Immature natural killer cell (primary cell): ENCODE data around the gene CH25H. TPM values are rescaled to one million over a fixed set of nuclear protein-coding genes. Genes with fewer than 3 reads are reported as not detected.
"Not testable (repeated sequence)": the region's sequence is repeated elsewhere in the genome, so short reads cannot be mapped to it uniquely, and the experiment has no call there.

Experiments
- DNase-seq, 3 donors: peaks; one replicate each; pipeline ENCODE4 v3.0.0; 2022; ENCODE audit warnings: mixed read lengths in 1 of 3
- H3K27ac Mint-ChIP-seq, 6 donors: one replicate each; pipeline ENCODE4 v1.8.0; 2020; ENCODE audit warnings: mixed read lengths in 6 of 6, mild to moderate bottlenecking in 5 of 6, inconsistent platforms in 4 of 6, moderate library complexity in 3 of 6
- H3K27me3 Mint-ChIP-seq, 3 donors: one replicate each; pipeline ENCODE4 v1.8.0; 2020 to 2021; ENCODE audit warnings: low read depth in 3 of 3, mild to moderate bottlenecking in 3 of 3, mixed read lengths in 3 of 3, moderate library complexity in 3 of 3, inconsistent platforms in 1 of 3
- H3K36me3 Mint-ChIP-seq, 3 donors: one replicate each; pipeline ENCODE4 v1.8.0; 2020; ENCODE audit warnings: mixed read lengths in 3 of 3, inconsistent platforms in 2 of 3, mild to moderate bottlenecking in 2 of 3
- H3K4me1 Mint-ChIP-seq, 2 donors: one replicate each; pipeline ENCODE4 v1.8.0; 2020; ENCODE audit warnings: inconsistent platforms in 2 of 2, mild to moderate bottlenecking in 2 of 2, mixed read lengths in 2 of 2, moderate library complexity in 1 of 2
- H3K4me3 Mint-ChIP-seq, 5 donors: one replicate each; pipeline ENCODE4 v1.8.0; 2020; ENCODE audit warnings: mild to moderate bottlenecking in 5 of 5, mixed read lengths in 5 of 5, inconsistent platforms in 3 of 5, moderate library complexity in 3 of 5
- H3K9me3 Mint-ChIP-seq, 6 donors: one replicate each; pipeline ENCODE4 v1.8.0; 2020; ENCODE audit warnings: mild to moderate bottlenecking in 6 of 6, mixed read lengths in 6 of 6, inconsistent platforms in 4 of 6, moderate library complexity in 3 of 6
- polyA plus RNA-seq, 3 donors: library from polyadenylated mRNA; unstranded; fragments of 300-500 nt; fragmentation: Illumina TruSeq; gene quantifications; one replicate each; pipeline ENCODE4 v1.2.3, GENCODE V29; 2021

Gene CH25H
- polyA plus RNA-seq, 3 donors from 2014 or later: 0.27 TPM; not detected in 2

DNA sequence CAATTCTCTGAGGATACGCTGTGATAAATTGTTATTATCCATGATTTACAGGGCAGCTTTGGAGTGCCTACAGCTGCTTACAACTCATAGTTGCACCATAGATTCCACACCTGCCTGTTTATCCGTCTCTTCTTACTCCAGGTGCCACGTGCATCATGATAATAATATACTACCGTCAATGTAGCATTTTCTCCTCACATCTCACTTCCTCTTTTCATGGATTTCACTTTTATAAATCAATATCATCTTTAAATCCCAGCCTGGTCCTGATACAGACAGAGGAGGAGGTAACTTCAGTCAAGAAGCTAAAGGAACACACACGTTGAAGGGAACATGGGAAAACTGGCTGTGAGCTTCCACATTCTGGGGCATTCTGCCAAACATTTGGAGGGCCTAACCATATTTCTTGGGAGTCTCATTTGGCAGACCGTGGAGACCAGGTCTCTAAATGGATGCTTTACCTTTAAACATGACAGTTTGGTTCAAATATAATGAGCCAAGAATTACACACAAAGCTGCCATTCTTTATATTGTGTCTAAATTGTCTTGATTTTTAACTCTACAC lies 2.4 kb downstream of the CH25H start:
- Mint-ChIP-seq H3K9me3 (no peaks in the 10 kb centered on the region), H3K4me1 (peaks cover 16 to 19% of the 10 kb centered on the region in 2 donors), H3K4me3 (no peak overlapping the region), H3K36me3 (no peaks in the 10 kb centered on the region), H3K27ac (no peak overlapping the region), H3K27me3 (peaks cover 8 to 16% (median 13%) of the 10 kb centered on the region in 3 donors)
- DNase-seq: no peak

DNA sequence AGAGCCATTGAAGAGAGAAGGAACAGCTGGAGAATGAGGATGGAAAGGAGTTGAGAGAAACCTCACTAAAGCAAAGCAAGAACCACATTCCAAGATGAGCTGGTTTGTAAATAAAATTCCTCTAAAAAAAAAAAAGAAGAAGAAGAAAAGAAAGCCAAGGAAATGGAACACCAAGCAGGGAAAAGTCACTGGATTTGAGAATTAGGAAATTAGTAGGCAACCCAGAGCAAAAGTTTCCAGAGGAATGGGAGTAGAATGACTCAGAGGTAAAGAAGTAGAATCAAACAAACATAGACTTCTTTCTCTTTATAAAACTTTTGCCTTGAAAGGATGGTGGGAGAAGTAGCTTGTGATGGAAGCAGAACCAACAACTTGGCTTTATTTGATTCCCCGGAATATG lies 3.9 kb downstream of the CH25H start:
- peaks cover 16 to 19% of the 10 kb centered on the region in 2 donors for H3K4me1 Mint-ChIP-seq
- no peak overlapping the region for H3K27ac Mint-ChIP-seq
- H3K36me3 Mint-ChIP-seq: no peaks in the 10 kb centered on the region
- no peak overlapping the region for H3K4me3 Mint-ChIP-seq
- H3K27me3 Mint-ChIP-seq: peaks cover 8 to 16% (median 11%) of the 10 kb centered on the region in 3 donors
- no peak for DNase-seq
- H3K9me3 Mint-ChIP-seq: no peaks in the 10 kb centered on the region

- Mint-ChIP-seq H3K4me3 (no peak overlapping the region), H3K27me3 (peaks cover 8 to 11% (median 11%) of the 10 kb centered on the region in 3 donors), H3K27ac (no peak overlapping the region), H3K9me3 (no peaks in the 10 kb centered on the region), H3K4me1 (peaks cover 9 to 11% of the 10 kb centered on the region in 2 donors), H3K36me3 (no peaks in the 10 kb centered on the region)
- no peak for DNase-seq
Measured at GRCh38 chr10:89202033-89202425, 5.1 kb downstream of the CH25H start.

GRCh38 chr10:89201345-89202032 lies 5.6 kb downstream of the CH25H start:
- Mint-ChIP-seq H3K27ac (no peak overlapping the region), H3K9me3 (no peaks in the 10 kb centered on the region), H3K4me1 (peaks cover 4 to 5% of the 10 kb centered on the region in 2 donors), H3K4me3 (peak overlapping the region in 2 of 5 donors; percentile 37 to 48), H3K36me3 (no peaks in the 10 kb centered on the region), H3K27me3 (peaks cover 2 to 11% (median 6%) of the 10 kb centered on the region in 3 donors)
- DNase-seq: peak in 1 of 3 donors; percentile 21

GRCh38 chr10:89197473-89197872 lies 9.6 kb downstream of the CH25H start:
- Mint-ChIP-seq H3K27ac (no peak overlapping the region), H3K36me3 (no peaks in the 10 kb centered on the region), H3K4me1 (no peaks in the 10 kb centered on the region), H3K27me3 (peaks cover 6 to 9% (median 7%) of the 10 kb centered on the region in 3 donors), H3K9me3 (no peaks in the 10 kb centered on the region), H3K4me3 (no peak overlapping the region)
- no peak for DNase-seq

- H3K9me3 Mint-ChIP-seq, H3K4me1 Mint-ChIP-seq, H3K27ac Mint-ChIP-seq, H3K36me3 Mint-ChIP-seq, H3K4me3 Mint-ChIP-seq, DNase-seq: not testable (repeated sequence)
- peaks cover 2 to 14% (median 6%) of the 10 kb centered on the region in 3 donors for H3K27me3 Mint-ChIP-seq
Measured at GRCh38 chr10:89191301-89191700, 15.8 kb downstream of the CH25H start.

DNA sequence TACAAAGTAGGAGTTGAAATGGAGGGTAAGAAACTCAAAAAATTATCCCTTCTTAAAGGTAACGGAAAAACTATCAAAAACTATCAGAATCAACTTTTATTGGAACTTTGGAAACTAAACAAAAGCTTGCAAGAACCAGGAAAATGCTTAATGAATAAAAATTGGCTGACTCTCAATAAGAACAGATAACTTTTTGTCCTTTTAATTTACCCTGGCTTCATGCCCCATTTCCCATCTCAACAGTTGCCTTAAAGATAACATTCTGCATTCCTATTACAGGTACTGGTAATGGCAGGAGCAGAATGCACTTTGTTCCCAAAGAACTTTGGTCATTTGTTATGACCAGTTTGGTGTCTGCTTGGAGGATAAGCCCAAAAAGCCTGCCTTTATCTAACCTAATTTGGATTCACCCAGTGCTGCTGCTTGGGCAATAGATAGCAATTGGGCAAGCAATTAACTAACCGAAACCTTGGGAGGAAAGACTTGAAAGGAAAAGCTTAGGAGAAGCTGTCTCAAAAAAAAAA lies 17.8 kb downstream of the CH25H start:
- H3K27me3 Mint-ChIP-seq: peaks cover 3 to 14% (median 4%) of the 10 kb centered on the region in 3 donors
- DNase-seq: no peak
- H3K9me3 Mint-ChIP-seq: no peaks in the 10 kb centered on the region
- H3K27ac Mint-ChIP-seq: no peak overlapping the region
- no peaks in the 10 kb centered on the region for H3K4me1 Mint-ChIP-seq
- no peak overlapping the region for H3K4me3 Mint-ChIP-seq
- H3K36me3 Mint-ChIP-seq: no peaks in the 10 kb centered on the region

GRCh38 chr10:89185658-89186057 lies 21.5 kb downstream of the CH25H start:
- no peaks in the 10 kb centered on the region for H3K36me3 Mint-ChIP-seq
- H3K4me3 Mint-ChIP-seq: no peak overlapping the region
- H3K9me3 Mint-ChIP-seq: no peaks in the 10 kb centered on the region
- DNase-seq: no peak
- H3K4me1 Mint-ChIP-seq: no peaks in the 10 kb centered on the region
- peaks cover 0 to 7% (median 4%) of the 10 kb centered on the region in 3 donors for H3K27me3 Mint-ChIP-seq
- no peak overlapping the region for H3K27ac Mint-ChIP-seq

DNA sequence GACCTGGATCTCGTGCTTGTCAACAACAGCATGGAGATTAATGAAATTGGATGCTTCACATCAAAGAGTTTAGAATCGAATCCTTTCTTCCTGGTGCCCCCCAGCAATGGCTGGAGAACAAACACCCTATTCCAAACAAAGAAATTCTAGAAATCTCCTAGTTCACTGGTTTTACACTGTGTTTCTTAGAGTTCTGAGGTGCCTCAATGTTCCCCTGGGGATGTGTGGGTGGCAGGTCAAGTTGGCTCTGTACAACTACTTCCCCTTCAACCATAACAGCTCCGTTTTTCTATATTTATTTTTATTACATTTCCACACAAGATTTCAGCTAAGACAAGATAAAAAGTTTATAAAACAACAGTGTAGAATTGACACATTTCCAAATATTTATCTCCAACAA lies 22.5 kb downstream of the CH25H start:
- no peaks in the 10 kb centered on the region for H3K4me1 Mint-ChIP-seq
- no peaks in the 10 kb centered on the region for H3K36me3 Mint-ChIP-seq
- H3K9me3 Mint-ChIP-seq: no peaks in the 10 kb centered on the region
- H3K27ac Mint-ChIP-seq: no peak overlapping the region
- no peak overlapping the region for H3K4me3 Mint-ChIP-seq
- peaks cover 0 to 5% (median 4%) of the 10 kb centered on the region in 3 donors for H3K27me3 Mint-ChIP-seq
- DNase-seq: no peak

DNA sequence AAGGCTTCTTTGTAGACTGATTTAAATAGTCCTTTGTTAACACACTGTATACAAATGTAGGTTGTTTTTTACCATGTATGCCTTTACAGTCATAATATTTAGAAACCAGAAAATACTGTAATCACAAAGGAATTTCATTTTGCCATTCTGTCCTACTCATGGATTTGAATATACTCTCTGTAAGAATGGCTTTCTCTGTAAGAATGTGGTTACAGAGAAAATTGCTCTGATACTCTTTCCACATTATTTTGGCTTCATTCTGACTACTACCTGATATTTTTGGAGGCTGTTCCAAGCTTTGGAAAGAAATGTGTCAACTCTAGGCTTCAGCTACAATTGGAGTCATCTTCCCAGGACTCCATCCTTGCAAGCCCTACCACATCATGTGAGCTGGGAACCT lies 23.5 kb downstream of the CH25H start:
- no peak overlapping the region for H3K27ac Mint-ChIP-seq
- H3K4me3 Mint-ChIP-seq: no peak overlapping the region
- no peaks in the 10 kb centered on the region for H3K36me3 Mint-ChIP-seq
- peaks cover 0 to 5% (median 4%) of the 10 kb centered on the region in 3 donors for H3K27me3 Mint-ChIP-seq
- no peaks in the 10 kb centered on the region for H3K4me1 Mint-ChIP-seq
- no peak for DNase-seq
- H3K9me3 Mint-ChIP-seq: no peaks in the 10 kb centered on the region

DNA sequence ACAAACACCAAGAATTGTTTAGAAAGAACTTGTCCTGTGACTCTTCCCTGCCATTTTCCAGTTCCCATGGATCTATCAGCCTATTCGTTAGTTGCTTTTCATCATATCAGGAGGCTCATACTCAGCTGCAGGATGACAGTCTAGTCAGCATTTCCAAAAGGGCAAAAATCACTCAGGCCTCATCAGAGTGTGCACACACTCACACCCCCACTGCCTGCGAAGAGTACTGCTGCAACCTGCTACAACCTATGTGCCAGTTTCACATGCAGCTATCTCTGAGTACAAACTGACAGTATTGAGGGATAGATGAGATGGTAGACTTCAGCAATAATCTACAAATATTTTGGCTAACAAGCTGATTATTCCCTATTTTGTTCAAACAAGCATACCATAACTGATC lies 24.2 kb downstream of the CH25H start:
- no peak for DNase-seq
- H3K4me3 Mint-ChIP-seq: no peak overlapping the region
- no peaks in the 10 kb centered on the region for H3K36me3 Mint-ChIP-seq
- H3K4me1 Mint-ChIP-seq: no peaks in the 10 kb centered on the region
- no peak overlapping the region for H3K27ac Mint-ChIP-seq
- peaks cover 0 to 4% (median 3%) of the 10 kb centered on the region in 3 donors for H3K27me3 Mint-ChIP-seq
- H3K9me3 Mint-ChIP-seq: no peaks in the 10 kb centered on the region

GRCh38 chr10:89175816-89176215 lies 31.3 kb downstream of the CH25H start:
- DNase-seq: no peak
- no peak overlapping the region for H3K4me3 Mint-ChIP-seq

DNA sequence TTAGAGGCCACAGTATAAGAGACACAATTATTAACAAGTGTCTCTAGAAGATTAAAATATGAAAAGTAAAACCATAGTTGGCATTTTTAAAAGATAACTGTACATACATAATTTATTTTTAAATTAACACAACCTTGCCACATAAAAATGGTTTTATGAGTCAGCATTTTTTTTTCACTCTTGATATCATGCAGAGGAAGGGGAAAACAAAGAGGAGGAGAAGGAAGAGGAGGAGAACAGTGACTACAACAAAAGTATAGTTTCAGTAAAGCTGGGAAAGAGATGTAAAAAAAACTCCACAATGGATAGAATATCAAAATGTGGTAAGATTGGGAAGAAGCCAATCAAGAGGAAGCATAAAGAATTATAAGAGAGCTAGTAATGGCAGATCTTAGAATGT lies 34.0 kb downstream of the CH25H start:
- no peaks in the 10 kb centered on the region for H3K4me1 Mint-ChIP-seq
- no peak overlapping the region for H3K27ac Mint-ChIP-seq
- no peak for DNase-seq

More at GRCh38 chr10:89175816-89176215, 31.3 kb downstream of the CH25H start:
- no peaks in the 10 kb centered on the region for H3K36me3 Mint-ChIP-seq
- no peaks in the 10 kb centered on the region for H3K4me1 Mint-ChIP-seq
- no peak overlapping the region for H3K27ac Mint-ChIP-seq
- peaks cover 4 to 12% (median 4%) of the 10 kb centered on the region in 3 donors for H3K27me3 Mint-ChIP-seq
- H3K9me3 Mint-ChIP-seq: no peaks in the 10 kb centered on the region

DNA sequence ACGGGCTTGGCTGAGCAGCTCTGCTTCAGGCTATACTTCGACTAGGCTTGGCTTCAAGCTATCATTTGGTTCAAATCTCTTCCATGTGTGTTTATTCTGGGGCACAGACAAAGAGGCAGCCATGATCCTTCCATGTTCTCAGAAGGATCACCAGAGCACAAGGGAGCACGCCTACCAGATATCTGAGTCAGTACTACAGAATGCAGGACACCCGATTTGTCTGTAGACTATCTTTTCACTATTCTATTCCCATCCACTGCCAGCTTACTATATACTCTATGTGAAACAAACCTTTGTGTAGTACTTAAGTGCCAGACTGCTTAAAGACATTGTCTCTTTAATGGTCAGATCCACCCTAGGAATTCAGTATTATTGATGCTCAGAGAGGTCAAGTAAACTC lies 35.1 kb downstream of the CH25H start:
- Mint-ChIP-seq H3K4me1 (no peaks in the 10 kb centered on the region), H3K27me3 (peaks cover 3 to 12% (median 4%) of the 10 kb centered on the region in 3 donors), H3K9me3 (no peaks in the 10 kb centered on the region), H3K36me3 (no peaks in the 10 kb centered on the region), H3K27ac (no peak overlapping the region), H3K4me3 (no peak overlapping the region)
- DNase-seq: no peak

More for the DNA sequence above, 34.0 kb downstream of the CH25H start:
- peaks cover 3 to 12% (median 4%) of the 10 kb centered on the region in 3 donors for H3K27me3 Mint-ChIP-seq
- H3K36me3 Mint-ChIP-seq: no peaks in the 10 kb centered on the region
- no peaks in the 10 kb centered on the region for H3K9me3 Mint-ChIP-seq
- H3K4me3 Mint-ChIP-seq: no peak overlapping the region
